Mesenchymal stem cell (in vitro differentiated cells and primary cell): Measurements from ENCODE around the gene CCL22.
A peak's percentile ranks its signal among the peaks of the same experiment; 100 is the strongest.

Source experiments
- DNase-seq: peaks from one replicate; pipeline ENCODE4 v3.0.0-alpha.2; 2013
- H2AFZ ChIP-seq: one replicate; pipeline ENCODE4 v1.6.1; 2013; ENCODE audit warnings: low read depth, mild to moderate bottlenecking, control low read depth, inconsistent platforms, low read length, moderate library complexity
- H2AK5ac ChIP-seq: 2 replicates; pipeline ENCODE4 v1.6.1; 2013; ENCODE audit warnings: low read length, moderate library complexity, mild to moderate bottlenecking, inconsistent platforms; ENCODE audit not compliant: severe bottlenecking
- H2BK120ac ChIP-seq: one replicate; pipeline ENCODE4 v1.6.1; 2013; ENCODE audit warnings: low read depth, mild to moderate bottlenecking, inconsistent platforms, low read length, moderate library complexity
- H2BK12ac ChIP-seq, 2 experiments: one replicate each; pipeline ENCODE4 v1.6.1; 2013; ENCODE audit warnings: inconsistent platforms in 2 of 2, low read length in 2 of 2, mild to moderate bottlenecking in 2 of 2, moderate library complexity in 2 of 2, control low read depth in 1 of 2
- H2BK15ac ChIP-seq: one replicate; pipeline ENCODE4 v1.6.1; 2013; ENCODE audit warnings: mild to moderate bottlenecking, low read depth, inconsistent platforms; ENCODE audit not compliant: poor library complexity, severe bottlenecking
- H2BK5ac ChIP-seq: 2 replicates; pipeline ENCODE4 v1.6.1; 2013; ENCODE audit warnings: low read depth, mild to moderate bottlenecking, low read length, control low read depth, inconsistent platforms; ENCODE audit not compliant: poor library complexity, severe bottlenecking
- H3K14ac ChIP-seq, 2 experiments: one replicate each; pipeline ENCODE4 v1.6.1; 2013; ENCODE audit warnings: inconsistent platforms in 2 of 2, low read length in 2 of 2, control low read depth in 1 of 2, mild to moderate bottlenecking in 1 of 2, moderate library complexity in 1 of 2
- H3K18ac ChIP-seq, 2 experiments: one replicate each; pipeline ENCODE4 v1.6.1; 2013; ENCODE audit warnings: inconsistent platforms in 2 of 2, low read length in 2 of 2, control low read depth in 1 of 2, low read depth in 1 of 2, mild to moderate bottlenecking in 1 of 2
- H3K23ac ChIP-seq, 2 experiments: one replicate each; pipeline ENCODE4 v1.6.1; 2013; ENCODE audit warnings: inconsistent platforms in 2 of 2, low read length in 2 of 2, mild to moderate bottlenecking in 2 of 2, moderate library complexity in 2 of 2, control low read depth in 1 of 2
- H3K27ac ChIP-seq: 2 replicates; pipeline ENCODE4 v1.5.1; 2013; ENCODE audit warnings: mild to moderate bottlenecking, moderate library complexity, low read length, control low read depth, inconsistent platforms; ENCODE audit not compliant: poor library complexity, severe bottlenecking
- H3K27me3 ChIP-seq, 2 experiments: 2 replicates each; pipeline versions ENCODE4 v1.6.1 to v1.7.0; 2013; ENCODE audit warnings: low read length in 2 of 2, mild to moderate bottlenecking in 2 of 2, moderate library complexity in 2 of 2, control low read depth in 1 of 2, inconsistent platforms in 1 of 2; ENCODE audit not compliant: control insufficient read depth in 1 of 2, insufficient read depth in 1 of 2
- H3K36me3 ChIP-seq, 2 experiments: 2 replicates each; pipeline versions ENCODE4 v1.6.1 to v1.7.0; 2013; ENCODE audit warnings: low read length in 2 of 2, control low read depth in 1 of 2, inconsistent platforms in 1 of 2, low read depth in 1 of 2, mild to moderate bottlenecking in 1 of 2; ENCODE audit not compliant: insufficient read depth in 2 of 2, control insufficient read depth in 1 of 2
- H3K4ac ChIP-seq, 2 experiments: one replicate each; pipeline ENCODE4 v1.6.1; 2013; ENCODE audit warnings: inconsistent platforms in 2 of 2, low read length in 2 of 2, mild to moderate bottlenecking in 2 of 2, moderate library complexity in 2 of 2, control low read depth in 1 of 2, low read depth in 1 of 2
- H3K4me1 ChIP-seq: 2 replicates; pipeline ENCODE4 v1.6.1; 2013; ENCODE audit warnings: low read depth, low read length, control low read depth; ENCODE audit not compliant: control insufficient read depth, insufficient read depth
- H3K4me2 ChIP-seq: 2 replicates; pipeline ENCODE4 v1.6.1; 2013; ENCODE audit warnings: low read length, mild to moderate bottlenecking, inconsistent platforms; ENCODE audit not compliant: poor library complexity, severe bottlenecking
- H3K4me3 ChIP-seq, 2 experiments: 2 replicates each; pipeline versions ENCODE4 v1.5.1 to v1.7.0; 2013; ENCODE audit warnings: low read length in 2 of 2, mild to moderate bottlenecking in 2 of 2, control low read depth in 1 of 2, low read depth in 1 of 2; ENCODE audit not compliant: insufficient read depth in 1 of 2
- H3K79me1 ChIP-seq: replicated peaks from 2 replicates; pipeline ENCODE4 v1.6.1; 2013; ENCODE audit warnings: mild to moderate bottlenecking, control low read depth, low read length, inconsistent platforms; ENCODE audit not compliant: poor library complexity, severe bottlenecking
- H3K9ac ChIP-seq: 2 replicates; pipeline ENCODE4 v1.7.0; 2013; ENCODE audit warnings: mild to moderate bottlenecking, low read length, moderate library complexity
- H3K9me3 ChIP-seq: 2 replicates; pipeline ENCODE4 v1.7.0; 2013; ENCODE audit warnings: mild to moderate bottlenecking, low read length; ENCODE audit not compliant: control insufficient read depth
- H4K8ac ChIP-seq: one replicate; pipeline ENCODE4 v1.6.1; 2013; ENCODE audit warnings: inconsistent platforms, mild to moderate bottlenecking, low read length, moderate library complexity
- H4K91ac ChIP-seq: one replicate; pipeline ENCODE4 v1.6.1; 2013; ENCODE audit warnings: mild to moderate bottlenecking, low read length, inconsistent platforms
- whole genome bisulfite sequencing: methylation state at CpG from one replicate; pipeline ENCODE4 v1.1.7; 2013; ENCODE audit warnings: mixed read lengths; 5-methylcytosine and 5-hydroxymethylcytosine counted together

The CCL22 gene

GRCh38 chr16:57345666-57346204, 12.8 kb upstream of the CCL22 start:
- Histone ChIP-seq H4K91ac (no peak overlapping the region), H3K4me2 (no peak overlapping the region), H2BK120ac (no peak overlapping the region), H3K9ac (no peak overlapping the region), H3K79me1 (no peaks in the 10 kb centered on the region), H3K27me3 (peaks cover 34 to 48% of the 10 kb centered on the region in 2 experiments), H2BK5ac (no peak overlapping the region), H2AK5ac (no peak overlapping the region), H3K18ac (no peak overlapping the region), H3K23ac (no peak overlapping the region), H2AFZ (no peak overlapping the region), H3K4me1 (peaks cover 4% of the 10 kb centered on the region), H2BK12ac (no peak overlapping the region), H2BK15ac (no peak overlapping the region), H3K9me3 (peaks cover 11% of the 10 kb centered on the region), H3K4ac (no peak overlapping the region), H3K4me3 (no peak overlapping the region), H4K8ac (no peak overlapping the region), H3K14ac (peak overlapping the region in 1 of 2 experiments; percentile 36), H3K36me3 (no peaks in the 10 kb centered on the region), H3K27ac (no peak overlapping the region)
- 100% methylated on average over 1 of the region's 3 CpGs for WGBS
- DNase-seq = no peak

GRCh38 chr16:57347858-57348257, 10.7 kb upstream of the CCL22 start:
- Histone ChIP-seq H3K4ac (no peak overlapping the region), H2AK5ac (no peak overlapping the region), H3K4me3 (no peak overlapping the region), H2BK12ac (no peak overlapping the region), H2BK15ac (no peak overlapping the region), H2BK120ac (no peak overlapping the region), H4K8ac (no peak overlapping the region), H2AFZ (no peak overlapping the region), H3K9me3 (peaks cover 11% of the 10 kb centered on the region), H2BK5ac (no peak overlapping the region), H3K14ac (no peak overlapping the region), H3K18ac (no peak overlapping the region), H3K4me1 (no peaks in the 10 kb centered on the region), H3K4me2 (no peak overlapping the region), H3K23ac (no peak overlapping the region), H3K27me3 (peaks cover 38 to 58% of the 10 kb centered on the region in 2 experiments), H3K36me3 (no peaks in the 10 kb centered on the region), H3K79me1 (no peaks in the 10 kb centered on the region), H4K91ac (no peak overlapping the region), H3K27ac (no peak overlapping the region), H3K9ac (no peak overlapping the region)
- DNase-seq = no peak
- 84% methylated on average over 5 of the region's 6 CpGs for WGBS

GRCh38 chr16:57348327-57348726, 10.3 kb upstream of the CCL22 start:
- Histone ChIP-seq H2BK120ac (no peak overlapping the region), H3K79me1 (no peaks in the 10 kb centered on the region), H3K23ac (no peak overlapping the region), H3K36me3 (no peaks in the 10 kb centered on the region), H3K18ac (no peak overlapping the region), H3K4me3 (no peak overlapping the region), H3K27ac (no peak overlapping the region), H2BK5ac (no peak overlapping the region), H3K9me3 (peaks cover 11% of the 10 kb centered on the region), H2AFZ (no peak overlapping the region), H3K4me1 (no peaks in the 10 kb centered on the region), H3K4ac (no peak overlapping the region), H2AK5ac (no peak overlapping the region), H3K14ac (no peak overlapping the region), H3K27me3 (peaks cover 36 to 55% of the 10 kb centered on the region in 2 experiments), H3K4me2 (no peak overlapping the region), H4K8ac (no peak overlapping the region), H2BK12ac (no peak overlapping the region), H3K9ac (no peak overlapping the region), H2BK15ac (no peak overlapping the region), H4K91ac (no peak overlapping the region)
- 96% methylated on average over 2 of the region's 2 CpGs for WGBS
- DNase-seq = no peak

- H3K14ac ChIP-seq = no peak overlapping the region
- H2AFZ ChIP-seq = no peak overlapping the region
- no peak overlapping the region for H2BK5ac ChIP-seq
- WGBS = 81% methylated on average over 13 of the region's 14 CpGs
- H3K4me2 ChIP-seq = no peak overlapping the region
- no peak overlapping the region for H3K9ac ChIP-seq
- H3K4me3 ChIP-seq = no peak overlapping the region
- H3K4ac ChIP-seq = no peak overlapping the region
- H3K27ac ChIP-seq = no peak overlapping the region
- H4K91ac ChIP-seq = no peak overlapping the region
- H2BK12ac ChIP-seq = no peak overlapping the region
- DNase-seq = no peak
- no peaks in the 10 kb centered on the region for H3K36me3 ChIP-seq
- H2BK120ac ChIP-seq = no peak overlapping the region
- H3K23ac ChIP-seq = no peak overlapping the region
- peaks cover 31 to 52% of the 10 kb centered on the region in 2 experiments for H3K27me3 ChIP-seq
- peaks cover 11% of the 10 kb centered on the region for H3K9me3 ChIP-seq
- no peak overlapping the region for H3K18ac ChIP-seq
- H2BK15ac ChIP-seq = no peak overlapping the region
- no peak overlapping the region for H2AK5ac ChIP-seq
- H3K79me1 ChIP-seq = no peaks in the 10 kb centered on the region
- no peak overlapping the region for H4K8ac ChIP-seq
- no peaks in the 10 kb centered on the region for H3K4me1 ChIP-seq
Observed at GRCh38 chr16:57349212-57350031, 9.2 kb upstream of the CCL22 start.
